D721Med (cell line): ENCODE measurements around the gene BRMS1L.
"Not testable (repeated sequence)": the region's sequence is repeated elsewhere in the genome, so short reads cannot be mapped to it uniquely, and the experiment has no call there.

Source experiments
- DNase-seq: peaks from one replicate; pipeline ENCODE4 v3.0.0; 2011; ENCODE audit warnings: low spot score; ENCODE audit not compliant: insufficient read length
- FAIRE-seq: peaks from 2 replicates; lab custom pipeline; 2011; peaks lifted over from hg19 to GRCh38; lab: Jason Lieb, UNC
- CTCF ChIP-seq: IDR thresholded peaks from 2 replicates; pipeline ENCODE4 v1.5.1; 2012; ENCODE audit warnings: mild to moderate bottlenecking, control low read depth; ENCODE audit not compliant: insufficient read depth; ENCODE audit errors: missing control alignments

BRMS1L gene

GRCh38 chr14:35825968-35826217 is 245 bp upstream of the BRMS1L start:
- TF ChIP-seq CTCF = no peak
- DNase-seq (no peak), FAIRE-seq (peak; percentile 72)

- TF ChIP-seq CTCF = no peak
- DNase-seq = no peak
- FAIRE-seq = no peak
Measured at GRCh38 chr14:35826952-35827416, 846 bp downstream of the BRMS1L start.

GRCh38 chr14:35827678-35828472 is 1.7 kb downstream of the BRMS1L start:
- TF ChIP-seq CTCF = no peak
- no peak for FAIRE-seq
- no peak for DNase-seq

- TF ChIP-seq CTCF = no peak
- DNase-seq = no peak
- FAIRE-seq = no peak
Measured at GRCh38 chr14:35829449-35829848, 3.3 kb downstream of the BRMS1L start.

GRCh38 chr14:35835208-35835982 is 9.3 kb downstream of the BRMS1L start:
- TF ChIP-seq CTCF = no peak
- DNase-seq (no peak), FAIRE-seq (no peak)

- FAIRE-seq, DNase-seq: not testable (repeated sequence)
Measured at GRCh38 chr14:35841704-35842103, 15.6 kb downstream of the BRMS1L start.

- not testable (repeated sequence) for DNase-seq, FAIRE-seq
Measured at GRCh38 chr14:35842245-35842644, 16.1 kb downstream of the BRMS1L start.

- TF ChIP-seq CTCF = no peak
- FAIRE-seq (no peak), DNase-seq (no peak)
Measured at GRCh38 chr14:35844494-35844893, 18.4 kb downstream of the BRMS1L start.
